Right lobe of liver (tissue), 6 donors: Measurements from ENCODE around the gene MYDGF. TPM values are rescaled to one million over a fixed set of nuclear protein-coding genes. Genes with fewer than 3 reads are reported as not detected.

Source experiments
- ATAC-seq, 4 donors: fragments of 200-7000 bp; cut with Tn5 transposase; one replicate each; pipeline ENCODE4 v1.9.1; 2020; ENCODE audit warnings: mild to moderate bottlenecking in 4 of 4, moderate library complexity in 4 of 4
- DNase-seq, 3 donors: peaks; one replicate each; pipeline ENCODE4 v3.0.0-alpha.2; 2020
- H3K27ac ChIP-seq, 3 donors: fragments of 200-600 bp; one replicate each; pipeline ENCODE4 v1.8.0; 2022
- H3K27me3 ChIP-seq, 2 donors: fragments of 200-600 bp; one replicate each; pipeline ENCODE4 v1.8.0; 2022
- H3K36me3 ChIP-seq, 4 donors: fragments of 200-600 bp; sonication (generic) in 1 of 4; one replicate each; pipeline versions ENCODE4 v1.5.1 to v1.8.0; 2017 to 2022; ENCODE audit warnings: control low read depth in 1 of 4
- H3K4me1 ChIP-seq, 4 donors: fragments of 200-600 bp; sonication (generic) in 1 of 4; one replicate each; pipeline versions ENCODE4 v1.5.1 to v1.8.0; 2017 to 2022; ENCODE audit warnings: control low read depth in 1 of 4
- H3K4me3 ChIP-seq, 3 donors: fragments of 200-600 bp; one replicate each; pipeline ENCODE4 v1.8.0; 2022
- H3K9me3 ChIP-seq, 4 donors: fragments of 200-600 bp; sonication (generic) in 1 of 4; one replicate each; pipeline versions ENCODE4 v1.5.1 to v1.8.0; 2017 to 2022; ENCODE audit warnings: control low read depth in 1 of 4
- CTCF ChIP-seq, 4 donors: fragments of 200-600 bp in 3 of 4; fragments of 450-650 bp in 1 of 4; IDR thresholded peaks; one replicate each; pipeline versions ENCODE4 v1.5.1 to v1.8.0; 2016 to 2022; ENCODE audit warnings: antibody characterized with exemption in 4 of 4, mild to moderate bottlenecking in 2 of 4
- POLR2A ChIP-seq: fragments of 450-650 bp; IDR thresholded peaks from one replicate; pipeline ENCODE4 v1.6.1; 2017; ENCODE audit warnings: antibody characterized with exemption, mild to moderate bottlenecking
- WGBS: methylation state at CpG from one replicate; pipeline ENCODE4 v1.1.6; 2018; ENCODE audit warnings: low coverage, low lambda C conversion rate; ENCODE audit not compliant: insufficient coverage; ENCODE audit errors: missing lambda C conversion rate; 5-methylcytosine and 5-hydroxymethylcytosine counted together
- intact Hi-C, 2 donors: fragments of 100-400 bp; cut with DNase I; formaldehyde crosslinking; loops; one replicate each; pipeline versions ENCODE4 v1.11.2 to v1.14.1; 2022
- total RNA-seq, 6 experiments: library from RNA; depleted of rRNA in 2 of 6; stranded (reverse); fragments of >200 nt in 2 of 6; fragmentation: NEBNext Ultra II Directional in 3 of 6; extraction: Animal tissue kit (Norgen Biotek cat#: 25700) in 3 of 6; gene quantifications; one replicate each; pipeline versions ENCODE4 v1.1.0 to v1.2.4, GENCODE V29; 2016 to 2023
- donor health status: DM: no; HTN: yes; CAD: no.
- donor health status: DM: no; HTN: no; CAD: no.
- donor health status: DM: no; HTN: no; CAD: no.
- donor health status: DM: no; HTN: yes; CAD: no.
- donor health status: DM: no; HTN: yes; CAD: no.

The MYDGF gene
- total RNA-seq, 6 experiments from 2014 or later: 58.2 to 98.7 (median 72.2) TPM

- intact Hi-C loops: no loop called here
- no peak for TF ChIP-seq POLR2A
- no peak for TF ChIP-seq CTCF (IDR thresholded peaks at IDR 0.05)
- no peaks in the 10 kb centered on the region for H3K27me3 ChIP-seq
- no peak overlapping the region for H3K4me3 ChIP-seq
- DNase-seq (peak; percentile 69 to 90 (median 88)), ATAC-seq (peak; percentile 47 to 64 (median 56))
- 33% methylated on average over 11 of the region's 19 CpGs for WGBS
- peaks cover 0 to 81% (median 34%) of the 10 kb centered on the region in 4 donors for H3K36me3 ChIP-seq
- H3K27ac ChIP-seq: peak overlapping the region; percentile 22 to 86 (median 73)
- H3K4me1 ChIP-seq: peaks cover 0 to 54% (median 18%) of the 10 kb centered on the region in 4 donors
- no peaks in the 10 kb centered on the region for H3K9me3 ChIP-seq
Observed at GRCh38 chr19:4695224-4695731, 25.1 kb upstream of the MYDGF start.

GRCh38 chr19:4694211-4694987 is 24.3 kb upstream of the MYDGF start:
- TF ChIP-seq CTCF (IDR thresholded peaks at IDR 0.05) (no peak), POLR2A (peak; percentile 40)
- peak; percentile 89 to 97 (median 95) for DNase-seq
- 30% methylated on average over 20 of the region's 22 CpGs for WGBS
- no peak overlapping the region for H3K4me3 ChIP-seq
- peaks cover 0 to 54% (median 18%) of the 10 kb centered on the region in 4 donors for H3K4me1 ChIP-seq
- H3K27me3 ChIP-seq: no peaks in the 10 kb centered on the region
- H3K27ac ChIP-seq: peak overlapping the region; percentile 22 to 86 (median 73)
- ATAC-seq: peak; percentile 75 to 84 (median 80)
- intact Hi-C loops: no loop called here
- peaks cover 0 to 81% (median 31%) of the 10 kb centered on the region in 4 donors for H3K36me3 ChIP-seq
- H3K9me3 ChIP-seq: no peaks in the 10 kb centered on the region

GRCh38 chr19:4693471-4694121 is 23.5 kb upstream of the MYDGF start:
- WGBS: 81% methylated on average over 14 of the region's 15 CpGs
- Histone ChIP-seq H3K4me1 (peaks cover 0 to 54% (median 18%) of the 10 kb centered on the region in 4 donors), H3K27ac (peak overlapping the region; percentile 38 to 86 (median 59)), H3K9me3 (no peaks in the 10 kb centered on the region), H3K36me3 (peaks cover 0 to 84% (median 34%) of the 10 kb centered on the region in 4 donors), H3K27me3 (no peaks in the 10 kb centered on the region), H3K4me3 (no peak overlapping the region)
- no peak for TF ChIP-seq POLR2A
- TF ChIP-seq CTCF (IDR thresholded peaks at IDR 0.05): no peak
- no peak for DNase-seq
- intact Hi-C loops: no loop called here
- ATAC-seq: no peak

GRCh38 chr19:4693078-4693350 is 22.9 kb upstream of the MYDGF start:
- no CpG with 5 or more reads among the region's 7 CpGs for WGBS
- intact Hi-C loops: no loop called here
- Histone ChIP-seq H3K27me3 (no peaks in the 10 kb centered on the region), H3K4me1 (peaks cover 0 to 54% (median 18%) of the 10 kb centered on the region in 4 donors), H3K9me3 (no peaks in the 10 kb centered on the region), H3K27ac (peak overlapping the region in 1 of 3 donors; percentile 86), H3K4me3 (no peak overlapping the region), H3K36me3 (peaks cover 0 to 84% (median 35%) of the 10 kb centered on the region in 4 donors)
- TF ChIP-seq CTCF (IDR thresholded peaks at IDR 0.05) (no peak), POLR2A (no peak)
- ATAC-seq (no peak), DNase-seq (no peak)
